ENCODE results near the gene RALGPS2. TPM values are rescaled to one million over a fixed set of nuclear protein-coding genes. Genes with fewer than 3 reads are reported as not detected.

Gene RALGPS2
- total and polyA plus RNA-seq, 2 of the 8 experiments (the other 6 are each of a cell fraction or from before 2014, with no cell fraction given), result 6.7 to 38.0 TPM

DNA sequence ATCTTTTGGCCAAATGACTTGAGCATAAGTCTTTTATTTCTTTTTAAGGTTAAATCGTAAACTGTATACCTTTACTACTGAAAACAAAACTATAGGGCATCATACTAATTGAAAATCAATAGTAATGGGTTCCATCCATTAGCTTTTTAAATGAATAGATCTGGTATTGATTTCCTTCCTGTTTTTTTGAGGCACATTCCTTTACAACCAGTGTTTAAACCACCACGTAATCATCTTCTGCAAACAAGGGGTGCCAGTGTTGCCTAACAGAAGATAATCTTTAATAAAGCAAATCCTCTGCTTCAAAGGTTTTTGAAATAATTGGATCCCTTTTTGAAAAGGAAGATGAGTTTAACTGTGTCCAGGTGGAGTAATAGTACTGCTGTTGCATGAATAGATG lies 194.5 kb downstream of the RALGPS2 start (continued):
- TF ChIP-seq SP4 (IDR thresholded peaks at IDR 0.05; ENCODE audit: low read length) (no peak), HDAC6 (IDR thresholded peaks at IDR 0.05; ENCODE audit: low read depth, low read length) (no peak), CEBPB (IDR thresholded peaks at IDR 0.05; ENCODE audit: low read depth, low read length) (no peak), RFX5 (IDR thresholded peaks at IDR 0.05; ENCODE audit: borderline replicate concordance, low read depth, low read length) (no peak)
- TF ChIP-seq, protein P1, sequence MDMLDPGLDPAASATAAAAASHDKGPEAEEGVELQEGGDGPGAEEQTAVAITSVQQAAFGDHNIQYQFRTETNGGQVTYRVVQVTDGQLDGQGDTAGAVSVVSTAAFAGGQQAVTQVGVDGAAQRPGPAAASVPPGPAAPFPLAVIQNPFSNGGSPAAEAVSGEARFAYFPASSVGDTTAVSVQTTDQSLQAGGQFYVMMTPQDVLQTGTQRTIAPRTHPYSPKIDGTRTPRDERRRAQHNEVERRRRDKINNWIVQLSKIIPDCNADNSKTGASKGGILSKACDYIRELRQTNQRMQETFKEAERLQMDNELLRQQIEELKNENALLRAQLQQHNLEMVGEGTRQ (IDR thresholded peaks at IDR 0.05; ENCODE audit: low read length), result no peak
